ENCODE data around the gene PIAS4. TPM values are rescaled to one million over a fixed set of nuclear protein-coding genes. Genes with fewer than 3 reads are reported as not detected.

Gene PIAS4
- total RNA-seq, 2 donors from 2014 or later: 25.1 to 27.7 TPM

DNA sequence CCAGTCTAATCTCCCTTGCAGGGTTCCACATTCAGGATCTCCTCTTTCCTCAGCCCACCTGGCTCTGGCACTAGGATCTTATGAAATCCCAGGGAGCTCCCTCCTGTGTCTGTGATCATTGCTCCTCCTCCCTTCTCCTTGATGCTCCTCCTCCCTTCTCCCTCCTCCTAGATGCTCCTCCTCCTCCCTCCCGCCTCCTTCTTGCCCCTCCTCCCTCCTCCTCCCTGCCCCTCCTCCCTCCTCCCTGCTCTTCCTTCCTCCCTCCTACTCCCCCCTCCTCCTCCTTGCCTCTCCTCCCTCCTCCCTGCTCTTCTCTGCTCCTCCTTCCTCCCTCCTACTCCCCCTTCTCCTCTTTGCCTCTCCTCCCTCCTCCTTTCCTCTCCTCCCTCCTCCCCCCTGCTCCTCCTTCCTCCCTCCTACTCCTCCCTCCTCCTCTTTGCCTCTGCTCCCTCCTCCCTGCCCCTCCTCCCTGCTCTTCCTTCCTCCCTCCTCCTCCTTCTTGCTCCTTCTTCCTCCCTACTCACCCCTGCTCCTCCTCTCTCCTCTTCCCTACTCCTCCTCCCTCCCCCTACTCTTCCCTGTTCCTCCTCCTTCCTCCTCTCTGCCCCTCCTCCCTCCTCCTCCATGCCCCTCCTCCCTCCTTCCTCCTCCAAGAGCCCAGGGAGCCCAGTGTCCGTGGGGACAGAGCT is 74.0 kb downstream of the PIAS4 start:
- ATAC-seq (peak; percentile 16), DNase-seq (peak in 1 of 2 donors; percentile 44)
- intact Hi-C loops (cut with DNase I, micrococcal nuclease): no loop called here

DNA sequence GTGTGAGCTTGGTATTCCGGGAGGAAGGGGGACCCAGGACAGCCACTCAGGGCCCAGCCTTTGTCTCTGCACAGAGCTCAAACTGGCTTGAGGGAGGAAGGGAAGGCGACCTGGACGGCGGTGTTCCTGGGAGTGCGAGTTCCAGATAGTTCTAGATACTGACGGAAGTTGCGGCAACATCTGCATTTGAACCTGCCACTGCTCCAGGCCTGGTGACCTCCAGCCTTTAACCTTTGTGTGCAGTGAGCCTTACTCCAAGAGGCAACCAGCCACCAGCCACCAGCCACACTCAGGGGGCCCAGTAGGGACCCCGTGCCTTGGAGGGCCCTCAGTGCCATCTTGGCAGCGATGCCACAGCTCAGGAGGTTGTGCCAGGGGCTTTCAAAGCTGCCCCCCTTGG is 74.6 kb downstream of the PIAS4 start:
- no peak for DNase-seq
- intact Hi-C loops (cut with DNase I, micrococcal nuclease): no loop called here
- ATAC-seq: no peak

- peak; percentile 58 for ATAC-seq
- DNase-seq: peak; percentile 76 to 84
- intact Hi-C loops (cut with DNase I, micrococcal nuclease): no loop called here
Measured at GRCh38 chr19:4083677-4084546, 76.4 kb downstream of the PIAS4 start.

GRCh38 chr19:4084547-4084877 is 77.0 kb downstream of the PIAS4 start:
- ATAC-seq (no peak), DNase-seq (no peak)
- intact Hi-C loops (cut with DNase I, micrococcal nuclease): no loop called here

GRCh38 chr19:4086411-4086867 is 78.9 kb downstream of the PIAS4 start:
- intact Hi-C loops (cut with DNase I, micrococcal nuclease): no loop called here
- DNase-seq (peak; percentile 85), ATAC-seq (peak; percentile 74)

GRCh38 chr19:4087787-4088679 is 80.5 kb downstream of the PIAS4 start:
- no peak for ATAC-seq
- peak in 1 of 2 donors; percentile 9 for DNase-seq
- intact Hi-C loops (cut with DNase I, micrococcal nuclease): no loop called here

GRCh38 chr19:4088975-4089374 is 81.4 kb downstream of the PIAS4 start:
- intact Hi-C loops (cut with DNase I, micrococcal nuclease): no loop called here
- peak in 1 of 2 donors; percentile 39 for DNase-seq
- no peak for ATAC-seq

Small RNA genes lying within 50 kb of the gene (microRNA-seq; reads per million reads assigned to microRNA genes)
- 0 reads per million in 2 donors for gene MIR637

Other genes starting within 250 kb of the PIAS4 start
- 10 to 100 TPM; 15.4 to 17.5 TPM for gene APBA3, start 246.0 kb upstream of the PIAS4 start, total RNA-seq
- 10 to 100 TPM; 64.6 to 67.7 TPM for gene MRPL54, start 245.1 kb upstream of the PIAS4 start, total RNA-seq
- gene RAX2, start 235.5 kb upstream of the PIAS4 start, total RNA-seq: not detected
- 1 to 10 TPM; 1.5 to 2.4 TPM for gene MATK, start 221.4 kb upstream of the PIAS4 start, total RNA-seq
- not detected for gene ZFR2, start 138.7 kb upstream of the PIAS4 start, total RNA-seq
- under 1 TPM; 0.06 to 0.28 TPM for gene ATCAY, start 127.1 kb upstream of the PIAS4 start, total RNA-seq
- gene NMRK2, start 74.7 kb upstream of the PIAS4 start, total RNA-seq: not detected
- 10 to 100 TPM; 52.2 to 74.6 TPM for gene DAPK3, start 36.6 kb upstream of the PIAS4 start, total RNA-seq
- gene EEF2, start 22.3 kb upstream of the PIAS4 start, total RNA-seq: 1,000 to 10,000 TPM; 1,955 to 2,053 TPM
- gene ZBTB7A, start 59.2 kb downstream of the PIAS4 start, total RNA-seq: 100 to 1,000 TPM; 110 to 124 TPM
- gene MAP2K2, start 116.4 kb downstream of the PIAS4 start, total RNA-seq: 100 to 1,000 TPM; 208 to 229 TPM
- 1 to 10 TPM; 6.7 to 7.0 TPM for gene CREB3L3, start 145.9 kb downstream of the PIAS4 start, total RNA-seq
- gene SIRT6, start 174.8 kb downstream of the PIAS4 start, total RNA-seq: 100 to 1,000 TPM in 1 of 2 donors, 10 to 100 TPM in 1; 96.1 to 149 TPM
- gene ANKRD24, start 175.0 kb downstream of the PIAS4 start, total RNA-seq: 1 to 10 TPM; 1.0 to 1.1 TPM
- gene EBI3, start 221.8 kb downstream of the PIAS4 start, total RNA-seq: 1 to 10 TPM in 1 of 2 donors, under 1 TPM in 1; 0.40 to 2.6 TPM
- 10 to 100 TPM; 17.8 to 18.1 TPM for gene YJU2, start 239.3 kb downstream of the PIAS4 start, total RNA-seq